Posterior vena cava (tissue), 2 donors: Measurements from ENCODE around the gene SNX30. TPM values are rescaled to one million over a fixed set of nuclear protein-coding genes. Genes with fewer than 3 reads are reported as not detected.

Experiments
- DNase-seq: peaks from one replicate; pipeline ENCODE4 v3.0.0-alpha.2; 2020; ENCODE audit warnings: low spot score
- intact Hi-C, 2 donors: fragments of 100-400 bp; cut with DNase I; formaldehyde crosslinking; loops; one replicate each; pipeline versions ENCODE4 v1.14.1 to v1.14.2; 2022 to 2023
- total RNA-seq, 2 donors: library from RNA; stranded (reverse); fragmentation: NEBNext Ultra II Directional; extraction: Animal tissue kit (Norgen Biotek cat#: 25700); gene quantifications; one replicate each; pipeline ENCODE4 v1.2.1, GENCODE V29; 2021
- donor health status: DM: yes; HTN: yes; CAD: no.
- donor health status: DM: yes; HTN: yes; CAD: no.

Gene SNX30
- total RNA-seq, 2 donors from 2014 or later: 7.8 to 8.6 TPM

DNA sequence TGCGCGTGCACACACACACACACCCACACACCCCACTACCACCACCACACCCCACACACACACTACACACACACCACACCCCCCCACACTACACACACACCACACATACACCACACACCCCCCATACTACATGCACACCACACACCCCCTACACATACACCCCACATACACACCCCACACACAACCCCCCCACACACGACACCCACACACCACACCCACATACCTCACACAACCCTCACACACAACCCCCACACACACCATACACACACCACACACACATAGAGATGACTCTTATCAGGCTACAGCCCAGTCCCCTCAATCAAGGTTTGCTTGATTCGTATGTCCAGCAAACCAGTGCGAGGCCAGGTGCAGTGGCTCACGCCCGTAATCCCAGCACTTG, 114.4 kb downstream of the SNX30 start:
- DNase-seq: peak; percentile 14
- intact Hi-C loops: no loop called here

DNA sequence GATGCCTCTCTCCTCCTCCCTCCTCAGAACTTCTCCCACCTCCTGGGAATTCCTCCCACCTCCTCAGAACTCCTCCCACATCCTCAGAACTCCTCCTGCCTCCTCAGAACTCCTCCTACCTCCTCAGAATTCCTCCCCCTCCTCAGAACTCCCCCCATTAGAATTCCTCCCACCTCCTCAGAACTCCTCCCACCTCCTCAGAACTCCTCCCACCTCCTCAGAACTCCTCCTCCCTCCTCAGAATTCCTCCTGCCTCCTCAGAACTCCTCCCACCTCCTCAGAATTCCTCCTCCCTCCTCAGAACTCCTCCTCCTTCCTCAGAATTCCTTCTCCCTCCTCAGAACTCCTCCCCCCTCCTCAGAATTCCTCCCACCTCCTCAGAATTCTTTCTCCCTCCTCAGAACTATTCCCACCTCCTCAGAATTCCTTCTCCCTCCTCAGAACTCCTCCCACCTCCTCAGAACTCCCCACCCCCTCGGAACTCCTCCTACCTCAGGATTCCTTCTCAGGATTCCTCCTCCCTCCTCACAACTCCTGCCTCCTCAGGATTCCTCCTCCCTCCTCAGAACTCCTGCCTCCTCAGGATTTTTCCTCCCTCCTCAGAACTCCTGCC, 116.2 kb downstream of the SNX30 start:
- DNase-seq: peak; percentile 48
- intact Hi-C loops: no loop called here

GRCh38 chr9:112867275-112867991, 116.9 kb downstream of the SNX30 start:
- intact Hi-C loops: no loop called here
- DNase-seq: peak; percentile 51

DNA sequence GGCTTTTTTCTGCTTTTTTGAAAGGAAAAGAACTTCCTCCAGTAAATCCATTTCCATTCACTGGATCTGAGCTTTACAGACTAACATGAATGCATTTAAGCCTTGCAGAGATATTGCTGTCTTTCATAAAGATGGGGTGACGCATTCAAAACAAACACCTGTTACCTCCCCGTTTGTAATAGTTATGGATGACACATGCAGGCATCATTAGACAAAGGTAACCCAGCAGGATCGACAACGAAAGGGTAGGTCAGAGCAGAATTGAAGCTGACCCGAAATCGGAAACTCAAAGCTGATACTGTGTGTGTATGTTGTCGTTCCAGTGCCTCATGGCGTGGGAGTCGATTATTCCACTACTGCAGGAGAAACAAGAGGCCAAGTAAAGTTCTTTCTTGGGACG, 117.9 kb downstream of the SNX30 start:
- intact Hi-C loops: no loop called here
- DNase-seq: peak; percentile 2

DNA sequence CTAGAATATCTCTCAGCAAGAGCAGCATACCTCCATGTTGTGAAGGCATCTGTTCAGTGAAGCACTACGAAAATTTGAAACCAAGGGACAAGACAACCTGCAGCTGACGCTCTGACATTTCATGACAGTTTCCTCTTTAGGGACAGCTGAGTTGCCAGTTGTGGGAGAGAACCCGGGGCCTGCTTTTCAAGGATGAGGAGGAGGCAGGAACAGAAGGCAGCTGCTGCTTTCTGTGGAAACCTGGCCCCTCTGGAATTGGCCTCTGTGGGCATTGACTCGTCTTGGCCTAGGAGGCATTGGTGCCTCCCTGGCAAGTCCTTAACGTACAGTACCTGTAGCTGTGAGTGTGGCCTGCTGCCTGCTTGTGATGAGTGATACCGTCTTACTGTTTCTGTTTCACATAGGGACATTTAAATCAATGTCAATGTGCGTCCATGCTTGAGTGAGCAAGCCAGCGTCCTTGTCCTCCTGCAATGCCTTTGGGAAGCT, 118.5 kb downstream of the SNX30 start:
- peak; percentile 57 for DNase-seq

DNA sequence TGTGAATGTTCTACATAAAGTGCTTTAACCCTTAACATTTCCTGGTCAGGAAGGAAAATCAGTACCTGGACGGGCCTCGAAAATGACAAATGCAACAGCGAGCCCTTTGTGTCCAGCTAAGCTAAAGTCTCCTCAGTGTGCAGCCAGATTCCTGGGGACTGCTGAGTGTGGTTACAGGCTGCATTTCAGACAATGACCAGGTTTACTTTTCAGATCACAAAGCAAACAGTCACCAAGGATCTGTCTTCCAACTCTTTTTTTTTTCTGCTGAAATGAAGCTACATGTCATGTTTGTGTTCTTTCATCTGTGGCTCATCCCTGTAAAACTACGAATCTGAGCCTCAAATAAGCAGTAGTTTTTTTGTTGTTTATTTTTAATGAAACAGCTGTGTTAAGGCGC, 119.4 kb downstream of the SNX30 start:
- no peak for DNase-seq
- intact Hi-C loops: no loop called here

More for the DNA sequence above, 118.5 kb downstream of the SNX30 start:
- intact Hi-C loops: no loop called here

GRCh38 chr9:112870556-112870955, 120.0 kb downstream of the SNX30 start:
- DNase-seq: peak; percentile 43
- intact Hi-C loops: no loop called here

GRCh38 chr9:112872019-112872418, 121.5 kb downstream of the SNX30 start:
- intact Hi-C loops: no loop called here
- DNase-seq: no peak

DNA sequence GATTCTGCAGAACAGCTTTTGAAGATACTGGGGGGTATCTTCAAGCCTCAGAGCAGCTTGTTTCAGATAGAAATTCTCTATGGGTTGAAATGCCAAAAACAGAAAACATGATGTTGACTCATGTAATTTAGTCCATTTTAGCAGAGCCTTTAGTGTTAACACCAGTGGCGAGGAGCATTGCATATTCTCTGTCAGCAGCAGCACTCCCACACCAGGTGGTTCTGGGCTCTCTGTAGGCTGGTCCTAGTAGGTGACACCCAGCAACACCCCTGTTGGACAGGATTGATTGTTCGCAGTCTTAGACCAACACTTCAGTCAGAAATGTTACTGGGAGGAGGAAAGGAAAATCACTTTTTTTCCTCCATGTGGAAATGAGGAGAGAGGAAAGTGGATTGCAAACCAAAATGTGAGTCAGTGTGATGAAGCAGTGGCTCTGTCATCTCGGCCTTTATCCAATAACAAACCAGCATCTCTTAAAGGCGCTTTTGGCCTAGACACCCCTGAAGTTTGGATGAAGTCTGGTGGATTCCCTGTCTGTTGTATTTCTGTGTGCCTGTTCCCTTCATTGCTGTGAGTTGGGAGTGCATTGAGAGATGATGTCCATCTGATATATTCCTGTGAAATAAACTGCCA, 123.3 kb downstream of the SNX30 start:
- no peak for DNase-seq
- intact Hi-C loops: no loop called here

DNA sequence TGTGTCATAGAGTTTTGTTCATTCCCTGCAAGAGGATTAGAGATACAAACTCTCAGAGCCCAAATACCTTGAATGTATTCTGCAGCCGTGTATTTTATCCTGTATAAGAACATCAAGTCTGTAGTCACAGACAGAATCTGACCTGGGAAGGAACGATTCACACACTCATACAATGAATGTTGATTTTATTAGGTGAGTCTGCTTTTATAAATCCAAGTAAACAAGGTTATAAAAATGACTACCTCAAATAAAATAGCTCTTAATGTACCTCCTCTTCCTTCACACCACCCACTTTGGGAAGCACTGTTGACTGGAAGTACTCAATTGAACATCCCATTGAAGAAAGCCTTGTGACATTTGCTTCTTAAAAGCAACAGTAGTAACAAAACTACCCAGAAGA, 128.2 kb downstream of the SNX30 start:
- intact Hi-C loops: no loop called here
- no peak for DNase-seq

DNA sequence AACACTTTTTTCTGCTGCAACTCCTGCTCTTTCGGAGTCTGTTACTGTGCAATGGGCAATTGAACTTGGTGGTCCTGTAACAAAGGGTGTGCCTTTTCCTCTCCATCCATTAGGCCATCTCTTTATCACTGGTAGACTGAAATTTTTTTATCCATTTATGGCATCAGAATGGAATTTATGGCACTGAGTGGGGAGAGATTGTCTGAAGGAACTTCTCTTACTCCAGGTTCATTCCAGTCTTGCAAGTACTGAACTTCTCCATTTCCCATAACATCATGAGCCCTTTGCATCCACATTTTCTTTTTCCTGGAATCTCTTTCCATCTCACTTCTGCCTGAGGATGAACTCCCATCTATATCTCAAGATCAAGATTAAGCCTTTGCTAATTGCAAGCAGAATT, 130.1 kb downstream of the SNX30 start:
- DNase-seq: no peak
- intact Hi-C loops: no loop called here

DNA sequence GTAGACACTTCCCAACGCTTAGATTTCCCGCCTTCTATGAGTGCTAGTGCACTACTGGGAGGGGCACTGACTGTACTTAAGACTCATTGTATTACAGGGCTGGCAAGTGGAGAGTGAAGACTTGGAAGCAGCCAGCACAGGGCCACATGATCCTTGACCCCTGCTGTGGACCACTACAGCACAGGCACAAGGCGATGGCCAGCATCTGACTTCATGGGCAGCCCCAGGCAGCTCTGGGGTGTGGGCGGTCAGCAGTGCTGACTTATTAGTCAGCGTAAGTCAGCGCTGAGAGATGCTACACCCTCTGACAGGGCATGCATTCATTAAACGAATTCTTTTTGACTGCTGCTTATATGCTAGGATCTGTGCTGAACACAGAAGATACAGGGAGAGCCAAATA, 130.8 kb downstream of the SNX30 start:
- DNase-seq: no peak
- intact Hi-C loops: no loop called here

GRCh38 chr9:112884101-112884500, 133.5 kb downstream of the SNX30 start:
- DNase-seq: no peak

GRCh38 chr9:112884721-112885120, 134.2 kb downstream of the SNX30 start:
- DNase-seq: no peak
- intact Hi-C loops: no loop called here

More at GRCh38 chr9:112884101-112884500, 133.5 kb downstream of the SNX30 start:
- intact Hi-C loops: no loop called here

DNA sequence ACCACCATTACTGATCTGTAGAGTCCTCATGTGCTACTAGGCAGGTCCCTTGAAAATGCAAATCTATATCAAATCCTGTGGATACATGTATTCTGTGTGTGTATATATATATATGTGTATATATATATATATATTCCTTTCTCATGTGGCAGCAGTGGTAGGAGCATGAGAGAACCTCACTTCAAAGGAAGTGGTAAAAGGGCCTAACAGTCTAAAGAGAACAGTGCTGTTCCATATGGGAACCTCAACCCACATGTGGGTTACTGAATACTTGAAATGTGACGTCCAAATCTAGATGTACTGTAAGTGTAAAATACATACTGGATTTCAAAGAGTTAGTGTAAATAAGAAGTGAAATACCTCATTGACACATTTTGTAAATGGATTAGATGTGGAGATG, 134.8 kb downstream of the SNX30 start:
- DNase-seq: no peak

DNA sequence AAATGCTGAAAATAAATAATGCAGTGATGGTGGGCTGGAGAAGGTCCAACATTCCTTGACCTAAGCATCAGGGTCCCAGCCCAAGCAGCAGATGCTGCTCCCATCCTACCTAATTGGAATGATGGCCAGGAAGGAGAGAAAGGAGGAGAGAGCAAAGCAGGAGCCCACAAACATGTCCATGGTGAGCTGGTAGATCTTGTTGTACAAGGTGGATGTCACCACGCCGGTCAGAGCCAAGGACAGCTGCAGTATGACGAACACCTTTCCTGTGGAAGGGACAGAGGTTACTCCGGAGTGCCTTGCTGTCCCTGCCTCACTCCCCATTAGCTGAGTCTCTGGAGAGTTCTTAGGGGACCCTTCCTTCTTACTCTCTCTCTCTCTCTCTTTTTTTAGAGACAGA, 135.8 kb downstream of the SNX30 start:
- intact Hi-C loops: no loop called here
- DNase-seq: no peak

More for the DNA sequence above, 134.8 kb downstream of the SNX30 start:
- intact Hi-C loops: no loop called here

- intact Hi-C loops: no loop called here
- DNase-seq: no peak
These were observed 136.8 kb downstream of the SNX30 start for GRCh38 chr9:112887381-112887780.

DNA sequence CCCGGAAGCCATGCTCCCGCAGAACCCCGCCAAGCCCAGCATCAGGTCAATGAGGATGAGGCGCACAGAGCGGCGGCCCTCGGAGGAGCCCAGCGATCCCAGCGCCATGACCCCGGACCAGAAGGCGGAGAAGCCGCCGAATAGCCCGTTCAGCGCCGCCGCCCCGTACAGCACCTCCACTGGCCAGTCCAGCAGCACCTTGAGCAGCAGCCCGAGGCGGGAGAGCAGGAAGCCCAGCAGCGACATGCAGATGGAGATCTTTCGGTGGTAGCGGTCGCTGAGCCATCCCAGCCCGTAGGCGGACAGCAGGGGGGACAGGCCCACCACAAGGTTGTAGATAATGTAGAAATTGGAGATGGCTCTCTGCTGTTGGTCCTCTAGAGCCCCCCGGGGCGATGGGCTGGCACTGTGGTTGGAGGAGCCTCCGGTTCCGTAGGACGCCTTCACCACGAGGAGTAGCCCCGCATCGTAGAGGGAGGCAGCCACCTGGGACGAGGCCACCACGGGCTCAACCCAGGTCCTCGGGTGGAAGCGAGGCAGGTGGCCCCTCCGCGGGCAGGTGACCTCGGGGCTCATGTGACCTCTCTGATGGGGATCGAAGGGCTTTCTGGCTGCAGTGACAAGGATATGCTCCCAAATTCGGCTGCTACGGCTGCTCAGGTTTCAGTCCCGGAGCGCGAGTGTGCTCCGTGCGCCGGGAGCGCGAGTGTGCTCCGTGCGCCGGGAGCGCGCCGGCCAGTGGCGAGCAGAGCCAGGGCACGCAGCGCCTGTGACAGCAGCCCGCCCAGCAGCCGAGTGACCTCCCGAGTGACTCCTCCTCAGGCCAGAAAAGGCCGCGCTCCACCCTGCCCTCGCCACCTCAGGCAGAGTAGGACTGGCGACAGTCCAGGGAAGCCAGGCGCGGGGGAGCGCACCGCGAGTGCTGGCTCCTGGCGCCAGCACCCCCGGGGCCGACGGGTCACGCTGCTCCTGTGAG, 139.8 kb downstream of the SNX30 start, which contains the start of gene SLC46A2:
Gene SLC46A2, minus strand, starts transcription at position 771 of the 976 bp plus-strand sequence. Its CDS starts 195 bp downstream, at position 576.
- no peak for DNase-seq
- intact Hi-C loops: loop anchor here in 1 of 2 donors (5.0 kb wide), 1 partner anchor 593 kb away; no protein-coding TSS in a partner anchor

GRCh38 chr9:112891521-112891920, 141.0 kb downstream of the SNX30 start:
- intact Hi-C loops: loop anchor here in 1 of 2 donors (5.0 kb wide), 1 partner anchor 594 kb away; no protein-coding TSS in a partner anchor
- no peak for DNase-seq
